ENCODE measurements around the gene SOX1.

SOX1 gene

DNA sequence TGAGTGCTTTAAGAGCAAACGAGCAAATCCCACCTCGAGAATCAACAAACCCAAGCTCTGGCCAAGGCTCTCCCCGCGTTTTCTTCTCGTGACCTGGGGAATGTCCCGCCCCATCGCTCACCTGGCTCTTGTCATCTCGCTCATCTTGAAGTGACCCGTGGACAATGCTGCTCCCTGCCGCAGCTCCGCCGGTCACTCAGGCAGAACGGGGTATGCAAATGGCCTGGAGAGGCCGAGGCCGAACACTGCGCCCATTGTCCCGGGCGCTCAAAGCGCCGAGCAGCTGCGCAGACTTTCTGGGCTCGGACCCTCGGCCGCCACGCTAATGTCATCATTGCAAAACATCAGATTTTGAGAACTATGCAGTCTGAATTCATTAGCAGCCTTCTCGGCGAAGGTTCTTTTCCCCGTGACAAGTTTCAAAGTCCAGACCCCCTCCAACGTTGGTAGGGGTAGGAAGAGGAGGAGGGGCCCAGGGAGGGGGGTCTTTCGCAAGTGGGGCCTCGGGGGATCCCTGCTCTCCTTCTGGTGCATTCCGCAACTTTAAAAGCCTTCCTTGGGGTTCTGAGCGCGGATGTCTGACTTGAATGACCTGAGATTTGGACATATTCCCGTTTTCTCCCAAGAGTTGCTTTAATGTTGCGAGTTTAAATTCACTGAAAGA lies 39.7 kb downstream of the SOX1 start:
- DNase-seq (ENCODE audit: low spot score) = no peak

DNA sequence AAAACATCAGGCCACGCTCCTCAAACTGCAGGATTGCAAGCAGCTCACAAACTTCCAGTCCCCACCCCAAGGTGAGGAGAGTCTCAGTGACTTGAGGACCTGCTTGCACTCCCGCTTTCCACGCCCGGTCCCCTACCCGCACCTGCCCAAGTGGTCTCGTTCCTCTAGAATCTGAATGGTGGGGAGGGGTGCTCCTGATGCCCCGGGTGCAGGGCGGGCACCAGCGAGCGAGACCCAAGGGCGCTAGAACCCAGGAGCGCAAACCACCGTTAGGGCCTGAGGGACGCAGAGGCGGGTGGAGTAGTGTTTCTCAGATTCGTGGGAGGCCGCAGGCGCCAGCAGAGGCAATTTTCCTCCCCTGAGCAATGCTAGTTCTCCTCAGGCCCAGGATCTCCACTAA lies 40.3 kb downstream of the SOX1 start:
- DNase-seq (ENCODE audit: low spot score) = no peak

DNA sequence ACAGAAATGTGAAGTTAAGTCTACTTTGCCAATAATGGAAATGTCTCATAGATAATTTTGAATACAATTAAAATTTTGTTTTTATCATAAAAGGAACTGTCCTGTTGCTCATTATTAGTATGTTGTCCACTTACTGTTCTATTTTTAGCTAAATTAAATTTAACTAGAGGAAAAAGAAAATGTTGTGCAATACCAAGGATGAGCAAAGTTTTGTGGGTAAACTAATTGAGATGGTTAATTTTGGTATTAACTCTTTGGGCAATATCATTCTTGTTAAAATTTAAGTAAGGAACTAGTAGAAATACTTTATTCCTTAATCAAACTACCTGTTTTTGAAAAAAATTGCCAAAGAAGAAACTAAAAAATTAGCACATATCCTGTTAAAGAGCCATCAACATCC lies 43.5 kb downstream of the SOX1 start:
- no peak for DNase-seq (ENCODE audit: low spot score)

DNA sequence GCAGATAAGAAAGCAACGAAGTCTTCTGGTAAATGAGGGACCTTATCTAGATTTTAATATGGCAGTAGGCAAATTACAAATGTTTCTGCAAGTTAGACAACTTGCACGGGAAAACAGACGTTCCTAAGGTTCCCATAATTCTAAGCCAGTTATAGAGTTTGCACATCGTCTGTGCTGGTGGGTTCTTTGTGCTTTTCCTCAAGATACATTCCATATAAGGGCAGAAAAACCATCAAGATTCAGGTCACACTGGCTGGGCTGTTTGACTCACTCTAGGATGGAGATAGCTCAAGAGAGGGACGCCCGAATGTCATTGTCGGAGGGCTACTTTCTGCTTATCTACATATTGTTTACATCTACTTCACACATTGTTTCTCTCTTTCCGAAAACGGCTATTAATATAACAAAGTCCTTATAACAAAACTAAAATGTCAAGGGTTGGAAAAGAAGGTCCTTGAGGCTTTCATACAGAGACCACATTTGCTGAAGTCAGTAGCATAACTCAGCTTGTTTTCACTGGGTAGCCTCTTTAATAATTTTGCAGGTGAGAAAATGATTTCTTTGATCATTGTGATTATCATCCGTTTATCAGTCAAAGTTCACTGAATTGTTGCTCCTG lies 44.4 kb downstream of the SOX1 start:
- no peak for DNase-seq (ENCODE audit: low spot score)

DNA sequence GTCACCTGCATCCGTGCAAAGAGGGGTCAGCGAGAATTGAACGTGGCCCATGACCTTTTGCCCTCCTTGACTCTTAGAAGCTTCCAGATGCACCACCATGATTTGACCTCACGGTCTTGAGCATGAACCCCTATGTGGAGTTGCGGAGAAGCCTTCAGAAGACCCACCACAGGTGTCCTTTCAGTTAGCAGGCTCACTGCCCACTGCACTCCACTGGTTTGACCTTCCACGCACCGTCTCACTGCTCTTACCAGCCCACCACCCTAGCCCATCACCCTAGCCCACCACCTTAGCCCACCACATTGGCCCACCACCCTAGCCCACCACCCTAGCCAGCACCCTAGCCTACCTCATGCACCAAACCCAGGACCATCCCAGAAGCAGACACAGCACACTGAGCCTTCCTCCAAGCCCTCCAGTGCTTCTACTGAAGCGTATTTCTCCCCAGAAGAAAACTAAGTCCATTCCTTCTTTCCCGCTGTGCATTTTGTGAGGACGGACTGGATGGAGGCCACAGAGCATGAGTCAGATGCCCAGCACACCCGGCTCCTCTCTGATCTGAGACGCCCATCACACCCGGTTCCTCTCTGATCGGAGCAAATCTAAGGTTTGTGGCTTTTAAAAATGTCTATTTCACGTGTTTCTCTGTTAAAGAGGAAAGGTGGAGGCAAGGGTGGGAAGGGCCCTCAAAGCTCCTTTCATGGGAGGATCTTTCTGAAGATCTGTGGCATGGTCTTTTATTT lies 45.8 kb downstream of the SOX1 start:
- DNase-seq (ENCODE audit: low spot score) = no peak

DNA sequence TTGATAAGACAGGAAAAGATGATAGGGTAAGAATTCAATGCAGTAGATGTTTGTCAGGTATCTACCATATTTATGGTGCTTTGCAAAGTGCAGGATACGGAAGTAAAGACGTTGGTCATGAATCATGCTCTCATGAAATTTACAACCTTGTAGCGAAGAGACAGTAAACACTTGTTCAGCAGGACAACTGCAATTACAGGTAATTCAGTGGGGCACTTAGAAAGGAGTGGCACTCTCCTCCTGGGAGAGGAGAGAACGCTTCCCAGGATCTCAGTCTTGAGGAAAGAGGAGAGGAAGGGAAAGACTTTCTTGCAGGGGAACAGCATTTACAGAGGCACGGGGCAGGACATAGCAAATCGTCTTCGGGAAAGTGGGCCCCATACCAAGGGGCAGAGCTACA lies 46.4 kb downstream of the SOX1 start:
- DNase-seq (ENCODE audit: low spot score) = no peak

DNA sequence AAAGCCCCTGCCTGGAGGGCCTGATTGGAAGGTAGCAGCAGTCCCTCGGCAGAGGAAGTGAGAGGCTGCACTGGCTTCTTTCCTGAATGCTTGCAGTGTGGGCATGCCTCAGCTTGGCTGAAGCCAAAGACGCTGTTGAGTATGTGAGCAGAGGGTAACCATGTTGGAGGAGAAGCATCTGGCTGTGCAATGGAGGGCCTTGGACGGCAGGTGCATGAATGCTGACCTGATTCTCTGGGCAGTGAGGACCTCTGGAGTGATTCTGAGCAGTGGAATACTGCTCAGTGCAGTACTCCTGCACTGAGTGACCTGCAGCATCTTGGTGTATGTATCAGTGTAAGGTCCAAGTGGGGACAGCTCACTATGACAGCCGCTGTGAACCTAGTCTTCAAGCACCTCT lies 46.9 kb downstream of the SOX1 start:
- no peak for DNase-seq (ENCODE audit: low spot score)

DNA sequence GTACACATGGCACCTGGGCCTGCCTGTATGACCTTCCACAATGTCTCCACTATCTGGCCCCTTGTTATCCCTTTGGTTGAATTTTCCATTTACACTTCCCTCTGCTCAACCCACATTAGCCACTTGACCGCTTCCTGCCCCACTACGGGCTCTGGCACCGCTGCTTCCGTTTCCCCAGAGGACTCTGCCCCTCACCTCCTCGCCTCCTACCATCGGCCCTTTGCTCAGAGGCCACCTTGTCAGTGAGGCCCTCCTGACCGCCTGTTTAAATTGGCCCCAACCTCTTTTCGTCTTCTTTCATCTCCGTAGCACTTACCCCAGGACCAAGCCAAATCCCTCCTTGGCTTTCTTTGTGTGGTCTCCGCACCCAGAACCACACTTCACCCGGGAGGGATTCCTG lies 47.4 kb downstream of the SOX1 start:
- no peak for DNase-seq (ENCODE audit: low spot score)

DNA sequence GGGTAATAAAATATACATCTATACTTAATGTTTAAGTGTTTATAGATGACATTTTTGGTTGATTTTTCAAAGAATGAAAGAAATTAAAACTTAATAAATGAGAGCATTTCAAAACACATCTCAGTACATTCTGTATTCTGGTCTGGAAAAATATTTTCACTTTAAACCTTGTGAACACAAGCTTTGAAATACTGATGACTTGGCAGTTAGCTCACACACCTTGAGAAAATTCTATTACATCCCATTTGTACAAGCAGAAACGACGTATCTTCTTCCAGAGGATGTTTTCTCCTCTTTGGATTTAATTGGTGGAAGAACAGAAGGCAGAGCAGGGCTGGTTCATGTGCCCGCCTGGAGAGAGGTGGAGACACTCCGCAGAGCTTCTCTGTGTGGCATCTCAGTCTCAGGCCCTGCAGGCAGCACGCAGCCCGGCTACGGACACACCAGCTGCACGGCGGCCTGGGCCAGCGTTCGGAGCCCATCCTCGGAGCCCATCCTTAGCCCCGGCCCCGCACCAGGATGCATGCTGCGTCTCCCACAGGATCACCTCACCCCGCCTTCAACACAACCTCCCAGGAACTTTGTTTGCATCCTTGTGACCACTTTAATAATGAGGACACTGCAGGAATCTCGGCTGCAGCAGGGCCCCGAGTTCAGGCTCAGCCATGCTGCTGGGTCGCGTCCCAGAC lies 48.6 kb downstream of the SOX1 start:
- no peak for DNase-seq (ENCODE audit: low spot score)

DNA sequence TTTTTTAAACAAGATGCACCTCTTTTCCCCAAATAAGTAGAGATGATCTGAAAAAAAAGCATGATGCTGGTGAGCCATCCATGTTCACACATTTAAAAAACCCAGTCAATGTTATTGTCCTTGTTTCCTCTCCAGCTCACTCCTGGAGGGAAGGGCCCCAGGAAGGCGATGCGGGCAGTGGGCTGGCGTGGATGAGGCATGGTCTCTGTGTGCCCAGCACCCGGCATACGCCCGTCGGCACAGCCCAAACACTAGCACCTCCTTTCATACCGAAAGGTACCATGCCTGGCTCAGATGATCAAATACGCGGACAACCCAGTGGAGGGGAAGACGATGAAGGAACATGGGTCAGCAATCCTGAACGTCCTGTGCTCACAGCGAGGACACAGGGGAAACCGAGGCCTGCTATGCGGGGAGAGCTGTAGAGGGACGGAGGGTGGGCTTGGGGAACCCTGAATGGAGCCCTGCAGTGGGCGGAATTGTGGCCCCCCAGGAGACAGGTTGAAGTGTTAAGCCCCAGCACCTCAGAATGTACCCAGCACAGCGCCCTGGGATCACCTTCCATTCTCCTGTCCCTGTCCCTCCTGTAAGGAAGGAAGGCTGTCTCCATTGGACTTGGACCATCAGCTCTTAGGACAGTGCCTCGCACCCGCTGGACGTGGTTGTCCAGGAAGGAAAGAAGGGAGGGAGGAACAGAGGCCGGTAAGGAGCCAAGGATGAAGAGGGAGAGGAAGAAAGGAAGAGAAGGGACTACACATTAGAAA lies 49.4 kb downstream of the SOX1 start:
- no peak for DNase-seq (ENCODE audit: low spot score)

DNA sequence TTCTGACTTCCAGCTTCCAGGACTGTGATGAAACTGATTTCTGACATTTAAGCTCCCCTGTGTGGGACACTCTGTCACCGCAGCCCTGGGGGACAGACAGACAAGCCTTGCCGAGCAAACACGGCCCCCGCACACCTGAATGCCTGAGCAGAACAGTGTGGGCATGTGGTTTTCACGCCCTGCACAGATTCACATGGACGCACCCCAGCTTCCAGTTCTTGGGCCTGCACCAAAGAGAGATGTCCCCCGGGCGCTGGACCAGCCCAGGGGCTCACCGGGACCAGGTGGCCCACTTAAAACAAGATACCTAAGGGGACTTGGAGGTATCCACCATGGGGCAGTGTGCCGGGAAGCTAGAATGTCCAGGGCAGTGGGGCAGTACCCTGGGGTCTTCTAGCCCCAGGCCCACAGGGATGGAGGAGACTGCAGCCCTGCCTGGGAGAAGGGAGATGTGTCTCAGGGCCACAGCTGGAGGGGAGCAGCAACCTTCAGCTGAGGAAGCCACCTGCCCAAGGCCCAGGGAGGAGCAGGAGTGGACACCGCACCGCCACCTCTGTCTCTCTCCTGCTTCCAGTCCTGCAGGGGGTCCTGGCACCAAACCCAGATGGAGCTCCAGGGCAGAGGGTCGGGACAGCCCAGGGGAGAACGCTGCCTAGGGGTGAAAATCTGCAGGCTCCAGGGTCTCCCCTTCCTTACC lies 50.5 kb downstream of the SOX1 start:
- DNase-seq (ENCODE audit: low spot score) = no peak

DNA sequence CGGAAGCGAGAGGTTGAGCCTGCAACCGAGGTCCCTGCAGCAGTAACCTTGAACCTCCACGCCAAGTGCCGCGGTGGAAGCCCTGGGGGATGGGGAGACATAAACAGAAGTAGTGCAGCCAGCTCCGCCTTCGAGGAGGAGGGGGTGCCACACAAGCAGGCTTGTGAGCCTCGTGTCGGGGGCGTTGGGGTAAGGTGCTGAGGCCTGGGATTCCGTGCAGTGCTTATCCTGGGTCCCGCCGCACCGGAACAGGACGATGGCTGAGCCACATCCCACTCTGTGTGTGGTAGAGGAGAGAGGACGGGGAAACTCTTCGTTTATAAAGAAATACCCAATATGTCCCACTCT lies 51.0 kb downstream of the SOX1 start:
- no peak for DNase-seq (ENCODE audit: low spot score)

DNA sequence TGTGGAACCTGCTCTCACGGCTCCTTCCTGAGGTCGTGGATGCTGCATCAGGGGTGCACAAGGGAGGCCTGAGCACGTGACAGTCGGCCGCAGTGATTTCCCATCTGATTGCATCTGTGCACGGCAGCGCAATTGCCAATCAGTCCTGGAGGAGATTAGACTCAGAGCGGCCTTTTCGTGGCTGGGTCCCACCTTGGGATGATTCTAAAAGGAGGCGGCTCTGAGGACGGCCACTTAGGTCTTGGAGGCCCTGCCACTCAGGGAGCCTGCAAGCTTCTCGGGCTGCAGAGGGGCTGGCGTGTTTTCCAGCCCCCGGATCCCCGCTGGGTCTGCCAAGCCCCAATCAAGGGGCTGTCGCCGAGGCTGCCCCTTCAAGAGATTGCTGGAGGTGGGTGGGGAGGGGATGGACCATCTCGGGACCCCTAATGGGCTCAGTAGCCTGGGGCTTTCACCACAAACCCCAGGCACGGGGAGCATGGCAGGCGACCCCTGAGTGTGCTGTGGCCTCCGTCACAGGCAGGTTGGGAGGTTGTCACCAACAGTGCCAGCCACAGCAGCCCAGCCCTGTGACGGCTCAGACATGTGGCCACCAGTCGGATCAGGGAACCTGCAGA lies 51.6 kb downstream of the SOX1 start:
- no peak for DNase-seq (ENCODE audit: low spot score)

DNA sequence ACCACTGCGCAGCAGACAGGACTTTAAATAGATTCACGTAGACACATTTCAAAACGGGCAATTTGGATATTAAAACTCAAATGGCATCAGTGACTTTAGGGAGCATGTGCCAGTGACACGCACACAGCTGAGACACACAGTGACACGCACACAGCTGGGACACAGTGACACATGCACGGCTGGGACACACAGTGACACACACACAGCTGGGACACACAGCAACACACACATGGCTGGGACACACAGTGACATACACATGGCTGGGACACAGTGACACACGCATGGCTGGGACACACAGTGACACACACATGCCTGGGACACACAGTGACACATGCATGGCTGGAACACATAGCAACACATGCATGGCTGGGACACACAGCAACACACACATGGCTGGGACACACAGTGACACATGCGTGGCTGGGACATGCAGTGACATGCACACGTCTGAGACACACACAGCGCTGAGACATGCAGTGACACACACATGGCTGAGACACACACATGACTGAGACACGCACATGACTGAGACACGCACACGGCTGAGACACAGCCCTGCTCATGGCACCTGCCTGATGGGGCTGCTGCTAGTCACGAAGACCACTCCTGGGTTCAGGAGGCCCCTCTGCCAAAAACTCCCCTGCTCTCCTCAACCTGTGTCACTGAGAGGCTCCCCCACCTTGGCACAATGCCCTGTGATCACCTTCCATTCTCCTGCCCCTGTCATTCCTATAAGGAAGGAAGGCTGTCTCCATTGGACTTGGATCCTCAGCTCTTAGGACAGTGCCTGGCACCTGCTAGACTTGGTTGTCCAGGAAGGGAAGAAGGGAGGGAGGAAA lies 52.5 kb downstream of the SOX1 start:
- DNase-seq (ENCODE audit: low spot score) = no peak

DNA sequence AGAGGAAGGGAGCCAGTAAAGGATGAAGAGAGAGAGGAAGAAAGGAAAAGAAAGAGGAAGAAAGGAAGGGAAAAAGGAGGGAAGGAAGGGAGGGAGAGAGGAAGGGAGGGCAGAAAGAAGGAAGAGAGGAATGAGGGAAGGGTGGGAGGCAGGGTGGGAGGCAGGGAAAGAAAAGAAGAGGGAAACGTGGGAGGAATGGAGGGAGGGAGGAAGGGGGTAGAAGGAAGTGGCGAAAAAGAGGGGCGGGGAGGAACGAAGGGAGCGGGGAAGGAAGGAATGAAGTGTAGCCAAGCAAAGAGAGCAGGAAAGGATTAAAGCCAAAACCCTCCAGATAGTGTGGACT lies 53.1 kb downstream of the SOX1 start:
- no peak for DNase-seq (ENCODE audit: low spot score)

Data from AG08395 (cell line).